Stomach (tissue), 4 donors: ENCODE measurements around the gene CCDC63.

Source experiments
- POLR2AphosphoS5 ChIP-seq, 3 donors: sonication (generic); formaldehyde crosslinking; IDR thresholded peaks; one replicate each; pipeline ENCODE4 v1.6.1; 2016; ENCODE audit warnings: antibody characterized with exemption in 3 of 3
- TF ChIP-seq, protein P1 (sequence below), 7 experiments: fragments of 450-650 bp in 4 of 7; fragments of 200-600 bp in 3 of 7; sonication (generic) in 3 of 7; IDR thresholded peaks; one replicate each; pipeline ENCODE4 v1.5.1; 2016 to 2019; ENCODE audit warnings: antibody characterized with exemption in 7 of 7, control low read depth in 2 of 7, mild to moderate bottlenecking in 1 of 7

DNA sequence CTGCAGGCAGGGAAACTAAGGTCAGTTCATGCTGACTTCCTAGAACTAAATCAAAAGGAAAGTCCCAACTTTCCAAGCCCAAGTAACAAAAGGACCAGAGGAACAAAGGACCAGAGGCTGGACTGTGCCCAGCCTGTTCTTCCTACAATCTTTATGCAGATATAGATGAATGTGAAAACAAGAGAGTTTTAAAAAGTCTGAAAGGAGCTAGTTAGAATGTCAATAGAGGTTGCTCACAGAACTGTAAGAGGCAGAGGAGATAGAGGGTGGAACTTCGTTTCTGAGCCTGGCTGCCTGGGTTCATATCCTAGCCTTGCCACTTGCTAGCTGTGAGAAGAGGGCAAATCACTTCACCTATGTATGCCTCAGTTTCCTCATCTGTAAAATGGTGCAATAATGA lies 30.0 kb upstream of the CCDC63 start:
- TF ChIP-seq, protein P1, sequence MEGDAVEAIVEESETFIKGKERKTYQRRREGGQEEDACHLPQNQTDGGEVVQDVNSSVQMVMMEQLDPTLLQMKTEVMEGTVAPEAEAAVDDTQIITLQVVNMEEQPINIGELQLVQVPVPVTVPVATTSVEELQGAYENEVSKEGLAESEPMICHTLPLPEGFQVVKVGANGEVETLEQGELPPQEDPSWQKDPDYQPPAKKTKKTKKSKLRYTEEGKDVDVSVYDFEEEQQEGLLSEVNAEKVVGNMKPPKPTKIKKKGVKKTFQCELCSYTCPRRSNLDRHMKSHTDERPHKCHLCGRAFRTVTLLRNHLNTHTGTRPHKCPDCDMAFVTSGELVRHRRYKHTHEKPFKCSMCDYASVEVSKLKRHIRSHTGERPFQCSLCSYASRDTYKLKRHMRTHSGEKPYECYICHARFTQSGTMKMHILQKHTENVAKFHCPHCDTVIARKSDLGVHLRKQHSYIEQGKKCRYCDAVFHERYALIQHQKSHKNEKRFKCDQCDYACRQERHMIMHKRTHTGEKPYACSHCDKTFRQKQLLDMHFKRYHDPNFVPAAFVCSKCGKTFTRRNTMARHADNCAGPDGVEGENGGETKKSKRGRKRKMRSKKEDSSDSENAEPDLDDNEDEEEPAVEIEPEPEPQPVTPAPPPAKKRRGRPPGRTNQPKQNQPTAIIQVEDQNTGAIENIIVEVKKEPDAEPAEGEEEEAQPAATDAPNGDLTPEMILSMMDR (IDR thresholded peaks at IDR 0.05) = no peak
- no peak for TF ChIP-seq POLR2AphosphoS5 (IDR thresholded peaks at IDR 0.05)
